Astrocyte (in vitro differentiated cells and primary cell): ENCODE data around the gene RIT1. TPM values are rescaled to one million over a fixed set of nuclear protein-coding genes. Genes with fewer than 3 reads are reported as not detected.

Source experiments
- DNase-seq: peaks from one replicate; pipeline ENCODE4 v3.0.0-alpha.2; 2010; ENCODE audit warnings: low read depth
- FAIRE-seq: peaks from 2 replicates; lab custom pipeline; 2011; peaks lifted over from hg19 to GRCh38; lab: Jason Lieb, UNC
- H2AFZ ChIP-seq: 2 replicates; pipeline ENCODE4 v1.6.0; 2012; ENCODE audit warnings: low read depth, low read length, inconsistent platforms
- H3K27ac ChIP-seq: 2 replicates; pipeline ENCODE4 v1.5.1; 2011; ENCODE audit warnings: low read depth, low read length, inconsistent platforms
- H3K27me3 ChIP-seq: 2 replicates; pipeline ENCODE4 v1.6.0; 2011; ENCODE audit warnings: low read length, inconsistent platforms; ENCODE audit not compliant: insufficient read depth
- H3K36me3 ChIP-seq: 2 replicates; pipeline ENCODE4 v1.5.1; 2011; ENCODE audit warnings: low read length, inconsistent platforms; ENCODE audit not compliant: insufficient read depth
- H3K4me1 ChIP-seq: 2 replicates; pipeline ENCODE4 v1.5.1; 2011; ENCODE audit warnings: low read length, inconsistent platforms; ENCODE audit not compliant: insufficient read depth
- H3K4me2 ChIP-seq: 2 replicates; pipeline ENCODE4 v1.6.0; 2012; ENCODE audit warnings: low read length, inconsistent platforms
- H3K4me3 ChIP-seq: 2 replicates; pipeline ENCODE4 v1.5.1; 2011; ENCODE audit warnings: low read depth, mild to moderate bottlenecking, low read length, inconsistent platforms; ENCODE audit not compliant: insufficient read depth
- H3K79me2 ChIP-seq: 2 replicates; pipeline ENCODE4 v1.6.0; 2012; ENCODE audit warnings: mild to moderate bottlenecking, low read length, inconsistent platforms; ENCODE audit not compliant: insufficient read depth
- H3K9ac ChIP-seq: 2 replicates; pipeline ENCODE4 v1.6.0; 2012; ENCODE audit warnings: mild to moderate bottlenecking, low read length, inconsistent platforms
- H3K9me3 ChIP-seq: 2 replicates; pipeline ENCODE4 v1.5.1; 2012; ENCODE audit warnings: low read depth, mild to moderate bottlenecking, low read length, inconsistent platforms; ENCODE audit not compliant: insufficient read depth
- H4K20me1 ChIP-seq: 2 replicates; pipeline ENCODE4 v1.6.0; 2012; ENCODE audit warnings: low read length, inconsistent platforms; ENCODE audit not compliant: insufficient read depth
- H3K27ac Mint-ChIP-seq: one replicate; pipeline ENCODE4 v1.8.0; 2021; ENCODE audit warnings: mild to moderate bottlenecking, mixed read lengths; ENCODE audit not compliant: unreplicated experiment
- H3K27me3 Mint-ChIP-seq: one replicate; pipeline ENCODE4 v1.8.0; 2021; ENCODE audit warnings: low read depth, mixed read lengths; ENCODE audit not compliant: unreplicated experiment
- H3K36me3 Mint-ChIP-seq: one replicate; pipeline ENCODE4 v1.8.0; 2021; ENCODE audit warnings: low read depth, mixed read lengths; ENCODE audit not compliant: unreplicated experiment
- H3K4me1 Mint-ChIP-seq: one replicate; pipeline ENCODE4 v1.8.0; 2021; ENCODE audit warnings: low read depth, mixed read lengths; ENCODE audit not compliant: unreplicated experiment
- H3K4me3 Mint-ChIP-seq: one replicate; pipeline ENCODE4 v1.8.0; 2021; ENCODE audit warnings: mild to moderate bottlenecking, moderate library complexity, mixed read lengths; ENCODE audit not compliant: unreplicated experiment
- H3K9me3 Mint-ChIP-seq: one replicate; pipeline ENCODE4 v1.8.0; 2021; ENCODE audit warnings: mild to moderate bottlenecking, mixed read lengths; ENCODE audit not compliant: unreplicated experiment
- CTCF ChIP-seq: IDR thresholded peaks from 2 replicates; pipeline ENCODE4 v1.5.1; 2011; ENCODE audit warnings: low read depth, mild to moderate bottlenecking, inconsistent platforms, low read length, moderate library complexity; ENCODE audit not compliant: insufficient read depth
- EZH2 ChIP-seq: IDR thresholded peaks from 2 replicates; pipeline ENCODE4 v1.6.1; 2012; ENCODE audit warnings: mild to moderate bottlenecking, low read length, inconsistent platforms; ENCODE audit not compliant: insufficient read depth
- total RNA-seq: library from RNA; stranded (reverse); gene quantifications from 2 replicates; pipeline ENCODE4 v1.2.1, GENCODE V29; 2021

The RIT1 gene
- total RNA-seq, 1 donor from 2014 or later, result 59.4 TPM

GRCh38 chr1:155941845-155942531 is 30.8 kb upstream of the RIT1 start:
- Histone ChIP-seq H3K4me1 (peaks cover 28% of the 10 kb centered on the region), H4K20me1 (peaks cover 11% of the 10 kb centered on the region), H3K27me3 (no peaks in the 10 kb centered on the region), H2AFZ (no peak overlapping the region), H3K9ac (no peak overlapping the region), H3K4me3 (no peak overlapping the region), H3K79me2 (no peaks in the 10 kb centered on the region), H3K4me2 (no peak overlapping the region), H3K27ac (no peak overlapping the region), H3K9me3 (no peaks in the 10 kb centered on the region), H3K36me3 (peaks cover 14% of the 10 kb centered on the region)
- H3K36me3 Mint-ChIP-seq, result peaks cover 9% of the 10 kb centered on the region
- H3K4me3 Mint-ChIP-seq, result no peak overlapping the region
- H3K27ac Mint-ChIP-seq, result no peak overlapping the region
- FAIRE-seq (no peak), DNase-seq (no peak)
- peaks cover 18% of the 10 kb centered on the region for H3K4me1 Mint-ChIP-seq
- no peaks in the 10 kb centered on the region for H3K9me3 Mint-ChIP-seq
- no peaks in the 10 kb centered on the region for H3K27me3 Mint-ChIP-seq
- TF ChIP-seq CTCF, result no peak
- TF ChIP-seq EZH2, result no peak

DNA sequence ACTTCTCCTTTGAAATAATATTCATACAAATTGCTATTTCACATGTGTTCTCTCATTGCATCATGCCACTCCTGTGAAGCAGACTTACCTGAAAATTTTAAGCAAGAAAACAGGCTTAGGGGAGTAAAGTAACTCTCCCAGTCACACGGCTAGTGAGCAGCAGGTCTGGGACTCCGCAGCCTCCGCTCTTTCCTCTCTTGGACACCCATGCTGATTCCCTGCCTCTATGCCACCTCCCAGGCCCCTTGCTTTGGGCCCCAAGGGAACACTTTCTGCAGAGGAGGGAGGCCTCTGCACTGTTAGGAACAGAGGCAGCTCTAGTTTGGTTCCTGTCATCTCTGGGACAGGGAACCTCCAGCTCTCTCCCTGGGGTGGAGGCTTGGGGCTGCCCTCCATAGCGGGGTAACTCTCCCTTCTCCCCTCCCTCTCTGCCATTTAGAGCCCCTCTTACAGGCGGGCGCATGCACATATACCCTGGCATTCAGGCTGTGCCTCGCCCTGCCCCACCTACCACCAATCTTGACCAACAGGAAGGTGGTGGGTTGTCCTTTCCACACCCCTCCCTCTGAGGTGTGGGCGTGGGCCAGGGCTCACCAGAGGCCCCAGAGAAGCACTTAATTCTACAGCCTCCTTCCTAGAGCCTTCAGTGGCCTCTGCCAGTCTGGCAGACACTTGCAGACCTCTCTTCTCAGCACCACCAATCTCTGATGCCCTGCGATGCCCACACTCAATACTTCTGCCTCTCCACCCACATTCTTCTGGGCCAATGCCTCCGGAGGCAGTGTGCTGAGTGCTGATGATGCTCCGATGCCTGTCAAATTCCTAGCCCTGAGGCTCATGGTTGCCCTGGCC is 30.1 kb upstream of the RIT1 start, which contains the start of gene RXFP4:
Gene RXFP4, plus strand, starts transcription at position 646 of the 852 bp plus-strand sequence. Its CDS starts 72 bp downstream, at position 718.
- H3K27ac Mint-ChIP-seq, result peak within 1 kb of the TSS; percentile 78
- H3K4me1 Mint-ChIP-seq, result peaks cover 16% of the 10 kb centered on the region
- H3K27me3 Mint-ChIP-seq, result no peaks in the 10 kb centered on the region
- peak; percentile 14 for DNase-seq
- Histone ChIP-seq H3K9me3 (no peaks in the 10 kb centered on the region), H3K9ac (peak within 1 kb of the TSS; percentile 18), H3K4me1 (peaks cover 28% of the 10 kb centered on the region), H3K4me2 (peak within 1 kb of the TSS; percentile 19), H3K4me3 (no peak within 1 kb of the TSS), H3K27me3 (no peaks in the 10 kb centered on the region), H3K36me3 (peaks cover 6% of the 10 kb centered on the region), H2AFZ (no peak within 1 kb of the TSS), H3K27ac (no peak within 1 kb of the TSS), H3K79me2 (no peaks in the 10 kb centered on the region), H4K20me1 (peaks cover 3% of the 10 kb centered on the region)
- H3K4me3 Mint-ChIP-seq, result peak within 1 kb of the TSS; percentile 27
- TF ChIP-seq EZH2, result no peak
- TF ChIP-seq CTCF, result no peak
- peaks cover 4% of the 10 kb centered on the region for H3K36me3 Mint-ChIP-seq
- no peak for FAIRE-seq
- H3K9me3 Mint-ChIP-seq, result no peaks in the 10 kb centered on the region
